Activated CD4-positive, CD25-positive, alpha-beta regulatory T cell treated with anti-CD3 and anti-CD28 coated beads, Interleukin-2, amount 50 U/mL, for 16 hours (primary cell): ENCODE results near the gene GHRH.

Experiments
- DNase-seq: peaks from one replicate; pipeline ENCODE4 v3.0.0-alpha.2; 2020; ENCODE audit warnings: low read depth, low spot score

GHRH gene

DNA sequence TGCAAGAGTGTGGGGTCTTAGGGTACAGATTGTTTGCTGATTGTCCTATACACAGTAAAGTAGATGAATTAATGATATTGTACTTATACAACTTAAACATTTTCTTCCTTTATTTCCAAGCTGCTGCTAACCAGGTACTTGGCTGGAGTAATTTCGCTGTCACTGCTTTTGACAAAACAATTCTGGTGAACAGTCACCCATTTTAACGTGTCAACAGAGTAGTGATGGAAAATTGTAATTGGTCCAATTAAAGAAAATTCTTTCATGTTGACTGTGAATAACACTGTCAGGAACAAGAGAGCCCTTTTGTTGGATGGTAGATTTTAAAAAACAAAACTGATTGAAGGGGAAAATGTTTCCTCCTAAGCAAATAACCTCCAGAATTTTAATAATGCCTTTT lies 55.8 kb downstream of the GHRH start:
- DNase-seq = no peak

DNA sequence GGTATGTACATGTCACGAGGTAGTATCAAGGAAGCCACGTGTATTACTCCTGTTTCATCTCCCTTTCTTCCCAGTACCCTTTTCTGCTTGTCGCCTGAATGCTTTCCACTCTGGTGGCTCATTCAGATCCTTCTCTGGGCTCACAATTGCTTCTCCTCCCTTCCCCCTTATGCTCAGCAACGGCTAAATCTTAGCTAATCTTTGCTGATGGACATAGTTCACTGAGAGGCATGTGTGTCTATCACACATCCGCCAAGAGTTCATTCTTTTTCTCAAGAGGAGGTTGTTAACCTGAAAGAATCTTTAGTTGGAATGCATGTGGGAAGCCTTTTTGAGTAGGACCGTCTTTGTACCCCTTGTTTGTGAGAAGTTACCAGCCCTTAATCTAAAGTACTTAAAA lies 56.5 kb downstream of the GHRH start:
- no peak for DNase-seq

DNA sequence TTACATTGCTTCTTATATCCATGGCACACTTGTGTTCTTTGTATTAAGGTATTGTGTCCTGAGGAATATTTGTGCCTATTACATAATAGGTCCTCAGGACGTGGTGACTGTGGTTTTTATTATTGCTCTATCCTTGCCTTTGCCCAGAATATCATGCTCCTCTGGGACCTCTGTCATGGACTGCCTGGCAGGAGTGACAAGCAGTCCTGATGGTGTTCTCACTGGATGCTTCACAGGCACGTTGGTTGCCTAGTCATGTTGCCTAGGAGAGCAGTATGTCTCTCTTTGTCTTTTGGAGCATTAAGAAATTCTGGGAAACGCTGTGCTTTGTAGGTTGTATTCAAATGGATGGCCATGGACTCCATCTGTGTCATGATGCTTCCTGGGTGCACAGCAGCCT lies 57.6 kb downstream of the GHRH start:
- no peak for DNase-seq

GRCh38 chr20:37202267-37202943 lies 59.2 kb downstream of the GHRH start:
- DNase-seq = no peak

- no peak for DNase-seq
Measured at GRCh38 chr20:37201827-37202162, 59.8 kb downstream of the GHRH start.
